IPS-11a (cell line): Measurements from ENCODE around the gene RAB3B.
"Not testable (repeated sequence)": the region's sequence is repeated elsewhere in the genome, so short reads cannot be mapped to it uniquely, and the experiment has no call there.

Experiments used
- H3K4me3 ChIP-seq: one replicate; pipeline ENCODE4 v1.5.1; 2013; ENCODE audit warnings: low read depth, low read length, control low read depth

RAB3B gene

GRCh38 chr1:51990478-51990965 lies at the start of gene RAB3B:
TSS of gene RAB3B (minus strand) at chr1:51990700. CDS start at chr1:51977117, 13,583 bp downstream.
- H3K4me3 ChIP-seq, result peak within 1 kb of the TSS; percentile 60

DNA sequence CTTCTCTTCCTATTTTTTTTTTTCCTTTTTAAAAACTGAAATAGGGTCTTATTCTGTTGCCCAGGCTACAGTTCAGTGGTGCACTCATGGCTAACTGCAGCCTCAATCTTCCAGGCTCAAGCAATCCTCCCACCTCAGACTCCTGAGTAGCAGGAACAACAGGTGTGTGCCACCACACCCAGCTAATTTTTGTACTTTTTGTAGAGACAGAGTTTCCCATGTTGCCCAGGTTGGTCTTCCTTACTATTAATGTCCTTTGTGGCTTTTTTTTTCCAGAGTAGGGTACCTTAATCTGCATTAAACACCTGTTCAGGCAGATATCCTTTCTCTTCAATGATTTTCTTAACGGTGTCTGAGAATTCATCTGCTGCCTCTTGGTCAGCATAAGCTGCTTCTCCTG lies 47.4 kb upstream of the RAB3B start:
- no peak overlapping the region for H3K4me3 ChIP-seq

GRCh38 chr1:52037402-52037814 lies 46.9 kb upstream of the RAB3B start:
- no peak overlapping the region for H3K4me3 ChIP-seq

- H3K4me3 ChIP-seq, result peak overlapping the region; percentile 98
Measured at GRCh38 chr1:52034050-52034384, 43.5 kb upstream of the RAB3B start.

DNA sequence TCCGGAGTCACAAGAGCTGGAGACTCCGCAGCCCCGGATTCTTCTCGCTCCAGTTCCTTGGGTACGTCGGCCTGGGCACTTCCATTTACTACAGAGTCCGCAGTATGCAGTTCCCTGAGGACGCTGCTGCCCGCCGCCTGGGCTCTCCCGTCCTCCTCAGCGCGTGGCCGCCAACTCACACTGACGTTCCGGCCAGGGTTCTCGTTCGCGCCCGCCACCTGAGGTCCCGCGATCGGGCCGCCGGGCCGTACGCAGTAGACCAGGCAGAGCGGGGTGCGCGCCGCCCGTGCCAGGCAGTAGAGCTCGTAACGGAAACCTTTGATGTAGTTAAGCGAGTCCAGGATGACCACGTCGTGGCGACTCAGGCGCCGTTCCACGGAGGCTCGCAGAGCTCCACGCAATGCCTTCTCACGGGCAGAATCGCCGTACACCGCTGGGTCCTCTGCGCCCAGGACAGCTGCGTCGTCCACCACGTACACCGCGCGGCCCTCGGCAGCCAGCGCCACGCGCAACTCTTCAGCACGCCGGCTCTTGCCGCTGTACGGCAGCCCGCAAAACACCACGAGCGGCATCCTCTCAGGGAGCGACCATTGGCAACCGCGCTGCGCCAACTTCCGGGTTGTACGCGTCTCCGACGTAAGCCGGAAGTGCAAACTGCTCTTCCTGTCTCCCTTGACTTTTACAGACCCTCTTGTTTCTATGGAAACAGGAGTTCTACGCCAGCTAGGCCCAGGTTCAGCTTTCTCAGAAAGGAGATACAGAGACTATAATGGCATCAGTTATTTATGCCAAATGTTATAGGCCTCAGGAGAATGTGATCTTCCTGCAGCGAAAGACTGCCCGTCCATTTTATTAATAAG lies 42.9 kb upstream of the RAB3B start, which contains the start of gene KTI12:
Gene KTI12, minus strand, starts transcription at position 621 of the 860 bp plus-strand sequence. Its CDS starts 49 bp downstream, at position 572.
- peak within 1 kb of the TSS; percentile 98 for H3K4me3 ChIP-seq

DNA sequence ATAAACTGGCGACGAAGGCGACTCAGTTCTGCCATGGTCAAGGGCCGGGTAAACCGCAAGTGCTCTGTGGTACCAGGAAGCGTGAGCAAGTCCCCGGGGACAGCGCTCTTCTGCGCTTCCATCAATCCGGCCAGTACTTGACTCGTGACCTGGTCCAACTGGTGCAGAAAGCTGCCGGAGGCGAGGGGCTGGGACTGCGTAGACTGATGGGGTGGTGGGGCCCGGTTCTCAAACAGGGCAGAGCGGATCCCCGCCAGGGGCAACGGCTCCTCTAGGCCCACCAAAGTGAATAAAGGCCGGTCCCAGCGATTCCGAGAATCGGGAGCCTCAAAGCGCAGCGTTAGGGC lies 42.3 kb upstream of the RAB3B start:
- H3K4me3 ChIP-seq, result peak overlapping the region; percentile 98

DNA sequence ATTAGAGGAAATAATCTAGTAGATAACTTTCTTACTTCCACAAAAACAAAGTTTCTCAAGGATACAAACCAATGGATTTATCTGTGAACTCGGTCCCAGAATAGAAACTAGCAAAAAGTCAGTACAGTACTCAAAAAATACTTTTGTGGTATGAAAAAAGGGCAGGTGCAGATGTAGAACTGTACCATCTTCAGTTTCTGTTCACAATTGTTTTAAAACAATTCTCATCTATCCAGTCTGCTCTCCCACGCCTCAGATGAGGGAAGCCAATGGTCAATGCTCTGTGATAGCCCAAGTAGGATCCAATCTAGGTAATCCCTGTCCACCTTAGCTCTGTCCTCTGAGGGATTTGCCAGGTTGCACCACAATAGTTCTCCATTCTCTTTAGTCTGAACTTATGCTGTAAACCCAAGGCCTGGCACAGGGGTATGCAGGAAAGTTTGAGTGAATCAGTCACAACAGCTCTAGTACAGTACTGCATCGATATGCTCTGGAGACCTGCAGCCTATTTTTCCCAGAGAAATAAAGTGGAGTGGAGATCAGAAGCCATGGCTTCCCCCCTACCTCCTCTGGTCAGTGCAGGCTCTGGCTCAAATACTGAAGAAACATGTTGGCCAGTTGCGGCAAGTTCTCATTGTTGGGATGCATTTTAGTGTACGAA lies 41.8 kb upstream of the RAB3B start:
- H3K4me3 ChIP-seq, result peak overlapping the region; percentile 98

GRCh38 chr1:52028839-52029238 lies 38.3 kb upstream of the RAB3B start:
- H3K4me3 ChIP-seq, result not testable (repeated sequence)

DNA sequence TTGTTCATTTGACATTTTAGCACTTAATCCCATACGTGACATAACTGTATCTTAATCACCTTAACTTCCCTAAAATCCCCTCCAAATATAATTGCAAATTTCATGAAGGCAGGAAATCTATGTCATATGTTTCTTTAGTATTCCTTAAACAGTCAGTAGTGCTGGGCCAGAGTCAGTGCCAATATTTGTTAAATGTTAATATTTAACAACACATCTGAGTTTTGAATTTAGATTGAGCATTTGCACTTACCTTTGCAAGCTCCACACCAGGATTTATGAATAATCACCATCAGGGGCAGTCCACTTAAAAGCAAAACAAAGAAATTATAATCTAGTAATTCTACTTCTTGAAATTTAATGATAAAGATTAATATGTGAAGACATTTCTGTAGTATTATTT lies 37.8 kb upstream of the RAB3B start:
- H3K4me3 ChIP-seq, result no peak overlapping the region

- no peak overlapping the region for H3K4me3 ChIP-seq
Measured at GRCh38 chr1:52026278-52026677, 35.8 kb upstream of the RAB3B start.

DNA sequence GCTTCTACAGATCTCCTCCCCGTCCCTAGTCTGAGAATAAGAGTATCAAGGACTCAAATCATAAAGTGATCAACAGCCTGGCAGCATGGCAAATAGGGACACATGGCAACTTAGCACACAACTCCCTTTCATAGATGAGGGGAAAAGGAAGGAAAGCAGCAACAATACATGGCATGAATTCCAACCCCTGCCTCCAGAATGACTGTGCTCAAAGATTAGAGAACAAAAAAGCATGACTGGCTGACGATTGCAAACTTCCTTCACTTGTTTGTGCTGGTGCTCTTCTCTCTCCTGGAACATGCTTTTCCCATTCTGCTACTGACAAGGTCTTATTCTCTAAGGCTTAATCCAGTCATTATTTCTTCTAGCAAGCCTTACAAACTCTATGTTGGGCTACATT lies 31.6 kb upstream of the RAB3B start:
- no peak overlapping the region for H3K4me3 ChIP-seq

DNA sequence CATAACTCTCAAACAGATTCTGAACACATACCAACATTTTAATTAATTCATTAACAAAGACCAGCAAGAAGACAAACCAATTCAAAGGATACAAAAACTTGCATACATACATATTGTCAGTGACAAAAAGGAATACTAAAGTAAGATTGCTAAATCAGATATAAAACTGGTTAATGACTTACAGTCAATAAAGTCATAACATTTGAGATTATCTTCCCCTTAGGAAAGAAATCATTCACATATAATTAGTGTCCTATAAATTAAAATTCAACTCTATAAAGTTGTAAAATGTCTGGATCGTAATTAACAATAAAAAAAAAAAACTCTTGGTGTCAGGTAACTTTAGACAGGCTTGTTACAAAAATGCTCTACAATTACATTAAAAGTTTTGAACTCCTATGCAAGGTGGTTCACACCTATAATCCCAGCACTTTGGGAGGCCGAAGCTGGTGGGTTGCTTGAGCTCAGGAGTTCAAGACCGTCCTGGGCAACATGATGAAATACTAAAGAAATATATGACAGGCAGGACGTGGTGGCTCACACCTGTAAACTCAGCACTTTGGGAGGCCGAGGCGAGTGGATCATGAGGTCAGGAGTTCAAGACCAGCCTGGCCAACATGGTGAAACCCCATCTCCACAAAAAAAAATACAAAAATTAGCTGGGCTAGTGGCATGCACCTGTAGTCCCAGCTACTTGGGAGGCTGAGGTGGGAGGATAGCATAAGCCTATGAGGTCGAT lies 17.7 kb upstream of the RAB3B start:
- H3K4me3 ChIP-seq, result no peak overlapping the region

DNA sequence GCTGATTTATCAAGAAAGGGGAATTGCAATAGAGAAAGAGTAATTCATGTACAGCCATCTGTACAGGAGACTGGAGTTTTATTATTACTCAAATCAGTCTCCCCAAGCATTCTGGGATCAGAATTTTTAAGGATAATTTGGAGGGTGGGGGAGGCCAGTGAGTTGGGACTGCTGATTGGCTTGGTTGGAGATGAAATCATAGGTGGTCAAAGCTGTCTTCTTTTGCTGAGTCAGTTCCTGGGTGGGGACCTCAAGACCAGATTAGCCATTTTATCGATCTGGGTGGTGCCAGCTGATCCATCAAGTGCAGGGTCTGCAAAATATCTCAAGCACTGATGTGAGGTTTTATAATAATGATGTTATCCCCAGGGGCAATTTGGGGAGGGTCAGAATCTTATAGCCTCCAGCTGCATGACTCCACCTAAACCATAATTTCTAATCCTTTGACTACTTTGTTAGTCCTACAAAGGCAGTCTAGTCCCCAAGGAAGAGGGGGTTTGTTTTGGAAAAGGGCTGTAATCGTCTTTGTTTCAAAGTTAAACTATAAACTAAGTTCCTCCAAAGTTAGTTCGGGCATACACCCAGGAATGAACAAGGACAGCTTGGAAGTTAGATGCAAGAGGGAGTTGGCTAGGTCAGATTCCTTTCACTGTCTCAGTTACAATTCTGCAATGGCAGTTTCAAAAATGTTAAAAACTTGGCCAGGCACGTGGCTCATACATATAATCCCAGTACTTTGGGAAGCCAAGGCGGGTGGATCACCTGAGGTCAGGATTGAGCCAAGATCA lies 16.9 kb upstream of the RAB3B start:
- H3K4me3 ChIP-seq, result no peak overlapping the region

DNA sequence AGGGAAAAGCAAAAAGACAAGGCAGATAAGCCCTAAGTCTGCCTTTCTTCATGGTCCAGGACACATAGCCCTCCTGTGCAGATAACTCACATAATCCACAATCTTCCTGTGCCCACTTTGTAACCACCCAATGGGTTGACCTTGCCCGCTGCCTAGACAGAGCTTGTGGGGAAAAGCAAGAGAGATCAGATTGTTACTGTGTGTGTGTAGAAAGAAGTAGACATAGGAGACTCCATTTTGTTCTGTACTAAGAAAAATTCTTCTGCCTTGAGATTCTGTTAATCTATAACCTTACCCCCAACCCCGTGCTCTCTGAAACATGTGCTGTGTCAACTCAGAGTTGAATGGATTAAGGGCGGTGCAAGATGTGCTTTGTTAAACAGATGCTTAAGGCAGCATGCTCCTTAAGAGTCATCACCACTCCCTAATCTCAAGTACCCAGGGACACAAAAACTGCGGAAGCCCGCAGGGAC lies 15.6 kb upstream of the RAB3B start:
- H3K4me3 ChIP-seq, result not testable (repeated sequence)

GRCh38 chr1:52005548-52005947 lies 15.0 kb upstream of the RAB3B start:
- H3K4me3 ChIP-seq, result not testable (repeated sequence)

GRCh38 chr1:52003877-52004276 lies 13.4 kb upstream of the RAB3B start:
- H3K4me3 ChIP-seq, result no peak overlapping the region

GRCh38 chr1:52002038-52002917 lies 11.8 kb upstream of the RAB3B start:
- H3K4me3 ChIP-seq, result no peak overlapping the region

DNA sequence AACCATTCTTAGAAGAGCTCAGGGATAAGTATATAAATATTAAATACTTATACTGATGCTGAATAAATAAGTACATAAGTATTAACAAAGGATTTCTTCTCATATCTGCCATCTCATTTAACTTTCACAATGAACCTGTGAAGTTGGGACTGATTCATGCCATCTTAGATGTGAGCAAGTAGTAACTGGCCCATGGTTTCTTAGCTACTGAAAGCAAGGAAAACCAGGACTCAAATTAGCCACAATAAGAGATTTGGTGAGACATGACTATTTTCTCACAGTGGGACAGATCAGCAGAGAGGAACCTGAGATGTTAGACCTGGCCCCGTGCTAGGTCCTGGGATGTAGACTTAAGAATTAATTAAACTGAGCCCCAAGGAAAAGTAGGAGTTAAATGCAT lies 8.2 kb upstream of the RAB3B start:
- no peak overlapping the region for H3K4me3 ChIP-seq

GRCh38 chr1:51997974-51998382 lies 7.5 kb upstream of the RAB3B start:
- H3K4me3 ChIP-seq, result no peak overlapping the region
